Measurements from ENCODE around the gene RBM14.
"Not testable (repeated sequence)": the region's sequence is repeated elsewhere in the genome, so short reads cannot be mapped to it uniquely, and the experiment has no call there.

The RBM14 gene

DNA sequence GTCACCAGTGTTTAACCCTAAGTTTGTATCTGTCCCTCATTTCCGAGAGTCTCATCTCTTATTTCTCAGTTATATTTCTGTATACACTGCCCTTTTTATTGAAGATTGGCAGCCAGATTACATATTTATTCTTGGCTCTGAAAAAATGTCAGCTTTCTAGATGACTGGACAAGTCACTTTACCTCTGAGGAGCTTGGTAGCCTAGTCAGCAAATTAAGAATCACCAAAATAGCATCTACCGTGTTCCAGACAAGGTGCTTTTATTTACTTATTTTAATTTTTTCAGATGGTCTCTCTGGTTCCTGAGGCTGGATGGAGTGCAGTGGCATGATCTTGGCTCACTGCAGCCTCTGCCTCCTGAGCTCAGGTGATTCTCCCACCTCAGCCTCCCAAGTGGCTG lies 16.5 kb downstream of the RBM14 start:
- DNase-seq (ENCODE audit: low spot score): no peak

- no peak for DNase-seq (ENCODE audit: low spot score)
These were observed 20.0 kb downstream of the RBM14 start for GRCh38 chr11:66636411-66636810.

DNA sequence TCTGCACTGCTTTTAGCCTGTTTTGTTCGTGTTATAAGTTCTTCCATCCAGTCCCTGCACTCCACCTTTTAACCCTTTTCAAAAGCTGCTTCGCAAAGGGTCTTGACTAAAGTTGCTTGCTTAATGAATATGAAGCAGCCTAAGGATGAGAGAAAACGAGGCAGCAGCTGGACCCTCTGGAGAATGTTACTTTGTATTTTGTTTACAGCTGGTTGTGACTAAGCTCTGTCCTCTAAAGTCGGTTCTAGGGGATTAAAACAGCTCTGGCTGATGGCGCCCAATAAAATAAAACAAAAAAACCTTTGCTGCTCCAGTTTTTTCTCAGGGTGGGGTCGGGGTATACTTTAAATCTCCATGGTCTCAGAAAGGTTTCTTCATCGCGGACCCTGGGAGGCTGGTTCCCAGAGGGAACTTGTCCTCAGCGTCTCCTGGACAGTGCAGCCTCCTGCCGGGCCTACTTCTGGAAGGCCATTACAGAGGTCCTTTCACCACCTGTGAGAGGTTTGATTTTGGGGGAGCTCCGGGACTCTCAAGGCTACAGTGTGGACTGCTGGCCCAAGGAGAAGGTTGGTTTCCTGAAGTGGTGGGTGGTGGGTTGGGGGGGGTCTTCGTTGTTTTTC lies 21.2 kb downstream of the RBM14 start:
- DNase-seq (ENCODE audit: low spot score): no peak

DNA sequence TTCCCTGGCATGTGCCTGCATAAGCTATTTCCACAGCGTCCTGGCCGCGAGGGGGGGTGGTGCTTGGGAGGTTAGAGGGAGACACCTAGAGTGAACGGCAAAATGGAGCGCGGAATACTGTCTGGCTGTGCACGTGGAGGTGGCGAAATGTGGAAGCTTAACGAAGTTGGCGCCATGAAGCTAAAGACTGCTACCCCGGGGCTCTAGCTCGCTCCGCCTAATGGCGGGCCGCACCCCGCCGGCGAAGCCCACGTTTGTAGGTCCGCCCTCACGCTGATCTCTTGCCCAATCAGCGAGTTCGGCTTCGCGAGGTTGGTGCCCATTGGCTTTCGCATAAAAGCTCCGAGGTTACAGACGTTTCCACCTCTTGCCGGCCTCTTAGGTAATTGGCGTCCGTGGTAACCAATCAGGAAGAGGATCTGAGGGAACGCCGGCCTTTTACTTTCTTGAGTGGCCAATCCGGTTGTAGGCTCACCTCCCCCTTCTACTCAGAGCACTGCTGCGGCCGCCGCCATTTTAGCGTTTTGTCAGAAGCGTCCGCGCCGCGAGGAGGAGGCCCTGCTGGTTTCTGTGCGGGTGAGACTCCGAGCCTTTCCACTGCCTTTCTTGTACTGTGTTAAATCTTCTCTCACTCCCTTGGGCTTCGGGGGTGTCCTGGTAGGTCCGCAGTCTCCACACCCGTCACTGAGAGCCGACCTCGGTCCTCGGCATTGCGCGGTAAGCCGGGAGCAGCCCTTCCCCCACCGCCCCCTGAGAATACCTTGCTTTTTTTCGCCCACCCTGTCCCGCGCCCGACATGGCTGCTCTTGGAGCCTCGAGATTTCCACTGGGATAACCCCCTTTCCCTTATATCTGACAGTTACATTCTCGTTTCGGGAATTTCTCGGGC lies 22.0 kb downstream of the RBM14 start, which contains the start of gene RBM4:
RBM4 (plus strand) TSS at position 527 of the 889 bp plus-strand sequence. CDS start 1,009 bp downstream, outside the sequence.
- DNase-seq (ENCODE audit: low spot score): peak; percentile 99

- peak; percentile 41 for DNase-seq (ENCODE audit: low spot score)
These were observed 22.8 kb downstream of the RBM14 start for GRCh38 chr11:66639066-66639813.

DNA sequence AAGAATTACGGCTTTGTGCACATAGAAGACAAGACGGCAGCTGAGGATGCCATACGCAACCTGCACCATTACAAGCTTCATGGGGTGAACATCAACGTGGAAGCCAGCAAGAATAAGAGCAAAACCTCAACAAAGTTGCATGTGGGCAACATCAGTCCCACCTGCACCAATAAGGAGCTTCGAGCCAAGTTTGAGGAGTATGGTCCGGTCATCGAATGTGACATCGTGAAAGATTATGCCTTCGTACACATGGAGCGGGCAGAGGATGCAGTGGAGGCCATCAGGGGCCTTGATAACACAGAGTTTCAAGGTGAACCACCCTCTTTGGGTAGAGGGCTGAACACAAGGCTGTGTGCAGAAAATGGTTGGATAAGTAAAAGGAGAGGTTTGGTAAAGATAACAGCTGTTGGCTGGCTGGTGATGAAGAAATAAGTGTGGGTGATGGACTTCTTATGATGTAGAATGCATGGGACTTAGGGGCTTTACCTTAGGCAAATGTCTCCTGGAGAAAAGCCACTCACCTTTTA lies 23.4 kb downstream of the RBM14 start:
- not testable (repeated sequence) for DNase-seq (ENCODE audit: low spot score)

DNA sequence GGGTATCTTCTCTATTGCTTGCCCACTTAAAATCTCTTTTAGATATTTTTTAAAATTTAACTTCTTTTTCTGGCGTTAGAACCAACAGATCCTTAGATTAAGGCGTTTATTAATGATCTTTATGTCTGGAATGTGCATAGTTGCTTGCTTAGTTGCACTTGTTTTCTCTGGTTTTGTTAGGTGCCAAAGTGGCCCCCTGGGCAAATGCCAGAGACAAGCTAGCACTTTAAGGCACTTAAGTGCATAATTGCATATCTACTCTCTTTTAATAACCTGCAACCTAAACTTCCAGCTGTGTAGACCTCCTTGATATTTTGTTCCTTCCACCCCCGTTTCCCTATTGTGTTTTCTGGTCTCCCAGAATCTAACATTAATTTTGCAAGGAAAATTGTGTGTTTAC lies 25.4 kb downstream of the RBM14 start:
- DNase-seq (ENCODE audit: low spot score): no peak

DNA sequence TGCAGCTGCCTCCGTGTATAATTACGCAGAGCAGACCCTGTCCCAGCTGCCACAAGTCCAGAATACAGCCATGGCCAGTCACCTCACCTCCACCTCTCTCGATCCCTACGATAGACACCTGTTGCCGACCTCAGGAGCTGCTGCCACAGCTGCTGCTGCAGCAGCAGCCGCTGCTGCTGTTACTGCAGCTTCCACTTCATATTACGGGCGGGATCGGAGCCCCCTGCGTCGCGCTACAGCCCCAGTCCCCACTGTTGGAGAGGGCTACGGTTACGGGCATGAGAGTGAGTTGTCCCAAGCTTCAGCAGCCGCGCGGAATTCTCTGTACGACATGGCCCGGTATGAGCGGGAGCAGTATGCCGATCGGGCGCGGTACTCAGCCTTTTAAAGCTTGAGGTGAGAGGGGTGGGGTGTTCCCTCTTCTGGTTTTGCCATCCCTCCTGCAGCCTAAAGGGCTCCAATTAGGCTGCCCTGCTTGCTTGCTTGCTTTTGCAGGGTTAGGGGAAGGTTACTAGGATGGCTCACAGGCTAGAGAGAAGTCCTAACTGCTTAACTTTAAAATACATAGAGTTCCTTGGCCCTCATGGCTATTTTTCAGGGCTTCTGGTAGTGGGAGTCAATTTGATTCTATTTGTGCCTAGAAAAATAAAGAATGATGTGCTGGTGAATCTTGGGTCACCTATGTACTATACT lies 27.5 kb downstream of the RBM14 start:
- DNase-seq (ENCODE audit: low spot score): no peak

GRCh38 chr11:66646828-66647227 lies 30.4 kb downstream of the RBM14 start:
- no peak for DNase-seq (ENCODE audit: low spot score)

DNA sequence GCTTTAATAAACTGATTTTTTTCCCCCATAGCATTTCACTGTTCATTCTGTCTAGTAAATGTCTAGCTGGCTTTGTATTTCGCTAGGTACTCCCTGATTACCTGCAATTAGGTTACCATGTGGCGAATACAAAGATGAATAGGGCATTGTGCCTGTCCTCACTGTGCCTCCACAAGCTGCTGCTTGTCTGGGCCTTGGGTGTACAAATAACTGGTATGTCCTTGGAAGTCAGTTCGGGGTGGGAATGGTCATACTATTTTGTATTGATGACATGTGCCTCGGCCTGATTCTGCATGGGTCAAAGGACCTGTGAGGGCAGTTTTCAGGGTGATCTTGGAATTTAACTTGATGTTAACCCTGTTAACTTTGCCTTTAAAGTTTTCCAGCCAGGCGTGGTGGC lies 33.5 kb downstream of the RBM14 start:
- DNase-seq (ENCODE audit: low spot score): no peak

DNA sequence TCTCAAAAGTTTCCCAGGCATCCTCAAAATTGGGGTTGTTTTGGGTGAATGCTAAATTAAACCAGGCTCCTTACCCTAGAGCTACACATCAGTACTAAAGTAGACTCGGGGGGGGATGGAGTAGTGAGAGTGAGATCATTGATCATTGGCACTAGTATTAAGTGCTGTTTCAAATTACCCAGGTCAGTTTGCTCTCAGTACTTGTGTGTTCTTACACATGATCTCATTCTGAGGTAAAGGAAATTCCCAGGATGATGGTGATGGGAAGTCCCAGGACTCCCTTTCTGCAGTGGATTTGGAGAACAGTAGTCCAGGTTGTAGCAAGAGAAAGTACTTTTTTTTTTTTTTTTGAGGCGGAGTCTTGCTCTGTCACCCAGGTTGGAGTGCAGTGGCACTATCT lies 34.6 kb downstream of the RBM14 start:
- no peak for DNase-seq (ENCODE audit: low spot score)

DNA sequence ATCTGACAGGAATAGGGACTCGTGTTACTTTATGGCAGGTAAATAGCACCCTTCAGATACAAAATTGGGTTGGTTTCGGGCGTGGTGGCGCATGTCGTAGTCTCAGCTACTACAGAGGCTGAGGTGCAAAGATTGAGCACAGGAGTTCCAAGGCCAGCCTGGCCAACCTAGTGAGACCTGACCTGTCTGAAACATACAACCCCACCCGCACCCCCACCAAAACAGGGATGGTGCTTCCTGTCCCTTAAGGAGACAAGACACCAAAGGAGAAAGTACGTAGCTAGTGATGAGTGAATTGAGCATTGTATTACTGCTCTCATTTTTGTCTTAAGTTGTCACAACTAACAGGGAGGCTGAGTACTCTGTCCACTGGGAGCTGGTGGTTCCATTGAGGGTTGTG lies 36.2 kb downstream of the RBM14 start:
- no peak for DNase-seq (ENCODE audit: low spot score)

- DNase-seq (ENCODE audit: low spot score): no peak
These were observed 36.7 kb downstream of the RBM14 start for GRCh38 chr11:66653123-66653522.

DNA sequence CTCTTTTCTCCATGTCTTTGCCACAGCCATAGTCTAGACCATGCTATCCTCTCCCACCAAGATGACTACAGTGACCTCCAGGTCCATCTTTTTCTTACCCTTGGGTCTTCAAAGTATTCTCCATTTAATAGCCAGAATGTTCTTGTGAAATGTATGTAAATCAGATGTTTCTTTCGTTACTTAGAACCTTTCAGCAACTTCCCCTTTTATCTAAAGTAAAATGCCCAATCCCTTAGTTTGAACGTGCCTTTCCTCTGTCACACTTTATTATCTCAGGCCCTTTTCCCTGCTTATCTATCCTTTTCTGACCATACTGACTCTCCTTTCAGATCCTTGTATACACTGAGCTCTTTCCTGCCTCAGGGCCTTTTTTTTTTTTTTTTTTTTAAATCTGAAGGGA lies 43.3 kb downstream of the RBM14 start:
- DNase-seq (ENCODE audit: low spot score): no peak

- DNase-seq (ENCODE audit: low spot score): no peak
These were observed 47.4 kb downstream of the RBM14 start for GRCh38 chr11:66663741-66664296.

DNA sequence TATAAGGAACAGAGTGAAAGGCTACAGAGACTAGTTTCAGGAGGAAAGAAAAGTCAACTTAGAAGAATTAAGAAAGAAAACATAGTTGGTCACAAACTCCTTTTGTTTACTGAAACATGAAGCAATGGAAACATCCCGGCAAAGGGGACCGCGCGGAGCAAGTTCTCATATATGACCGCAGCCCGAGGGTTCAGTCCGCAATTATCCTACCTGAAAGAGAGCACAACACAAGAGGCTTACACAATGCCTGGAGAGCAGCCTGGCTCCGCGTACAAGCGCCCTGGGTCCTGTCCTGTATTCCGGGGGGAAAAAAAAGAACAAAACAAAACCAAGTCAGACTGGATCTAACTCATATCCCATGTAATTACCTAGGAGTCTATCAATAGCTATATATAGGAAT lies 48.9 kb downstream of the RBM14 start:
- no peak for DNase-seq (ENCODE audit: low spot score)

DNA sequence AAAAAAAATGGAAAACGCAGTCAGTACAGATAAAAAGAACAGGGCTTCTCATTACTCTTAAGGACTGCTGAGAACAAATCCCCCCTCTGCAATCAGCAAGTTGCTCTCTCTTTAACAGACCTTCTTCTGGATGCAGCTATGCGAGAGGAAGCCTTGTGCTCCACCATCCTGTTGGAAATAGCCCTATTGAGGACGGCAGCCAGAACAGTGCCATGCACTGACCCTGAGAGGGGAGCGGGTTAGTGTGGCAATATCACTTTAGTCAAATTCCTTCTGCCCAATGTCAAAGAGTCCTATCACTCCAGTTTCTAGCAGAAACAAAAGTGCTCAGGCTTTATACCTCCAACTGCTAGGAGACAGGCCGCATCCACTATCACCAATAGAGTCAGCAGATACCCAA lies 54.4 kb downstream of the RBM14 start:
- no peak for DNase-seq (ENCODE audit: low spot score)

DNA sequence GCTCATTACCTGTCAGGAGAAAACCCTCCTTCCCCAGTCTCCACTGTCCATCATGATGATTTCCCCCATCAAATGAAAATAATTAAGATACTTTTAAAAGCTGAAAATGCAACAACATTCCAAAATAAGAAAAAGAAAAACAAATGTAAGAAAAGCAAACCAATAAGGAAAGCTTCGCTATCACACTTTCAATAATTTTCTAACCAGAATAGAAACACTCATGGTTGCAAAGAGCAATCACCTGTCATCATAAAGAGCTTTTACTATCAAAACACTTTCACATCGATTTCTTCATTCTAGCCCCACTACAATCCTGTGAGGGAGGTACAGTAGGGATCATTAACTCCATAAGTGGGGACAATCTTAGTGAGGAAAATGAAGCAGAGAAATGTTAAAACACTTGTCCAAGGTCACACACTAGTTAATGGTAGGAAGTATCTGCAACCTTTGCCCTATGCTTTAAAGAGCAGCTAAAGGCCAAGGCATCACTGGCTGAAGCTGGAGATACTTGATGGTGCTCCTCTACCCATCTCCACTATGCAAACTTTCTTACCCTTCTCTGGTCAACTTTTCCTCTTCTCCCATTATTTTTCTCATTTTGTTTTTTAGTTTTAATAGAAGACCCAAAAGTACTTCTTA lies 58.7 kb downstream of the RBM14 start:
- no peak for DNase-seq (ENCODE audit: low spot score)

DNA sequence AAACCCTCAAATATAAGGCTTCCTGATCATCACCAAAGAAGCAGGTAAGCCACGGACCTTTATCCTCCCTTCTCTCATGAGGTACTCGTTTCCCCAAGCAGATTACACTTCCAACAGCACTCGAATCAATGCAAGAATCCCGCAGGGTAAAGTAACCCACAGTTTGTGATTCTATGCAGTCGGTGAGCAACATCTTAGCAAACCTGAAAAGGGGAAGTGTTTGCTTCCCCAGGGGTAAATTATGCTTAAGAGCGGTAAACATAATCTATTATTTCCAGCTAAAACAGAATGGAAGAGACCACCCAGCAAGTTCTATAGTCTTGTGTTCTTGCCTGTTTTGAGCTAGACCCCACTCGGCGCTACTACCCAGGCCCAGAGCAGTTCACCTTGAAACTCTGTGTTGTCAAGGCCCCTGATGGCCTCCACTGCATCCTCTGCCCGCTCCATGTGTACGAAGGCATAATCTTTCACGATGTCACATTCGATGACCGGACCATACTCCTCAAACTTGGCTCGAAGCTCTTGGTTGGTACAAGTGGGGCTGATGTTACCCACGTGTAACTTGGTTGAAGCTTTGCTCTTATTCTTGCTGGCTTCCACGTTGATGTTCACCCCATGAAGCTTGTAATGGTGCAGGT lies 60.0 kb downstream of the RBM14 start:
- DNase-seq (ENCODE audit: low spot score): no peak
